ENCODE data around the gene PWP2. TPM values are rescaled to one million over a fixed set of nuclear protein-coding genes. Genes with fewer than 3 reads are reported as not detected.
A peak's percentile ranks its signal among the peaks of the same experiment; 100 is the strongest.

PWP2 gene
- total RNA-seq, 1 donor from 2014 or later, result 20.4 TPM

GRCh38 chr21:44082648-44083440, 24.4 kb upstream of the PWP2 start:
- Histone ChIP-seq H3K27me3 (no peaks in the 10 kb centered on the region), H3K36me3 (peaks cover 0 to 78% of the 10 kb centered on the region in 2 donors), H3K4me1 (peaks cover 10% of the 10 kb centered on the region), H3K4me3 (no peak overlapping the region), H3K9me3 (no peaks in the 10 kb centered on the region), H3K27ac (peak overlapping the region; percentile 23)
- intact Hi-C loops (cut with DNase I), result no loop called here
- TF ChIP-seq CTCF (IDR thresholded peaks at IDR 0.05) (no peak), POLR2A (IDR thresholded peaks at IDR 0.05) (no peak), POLR2AphosphoS5 (IDR thresholded peaks at IDR 0.05; ENCODE audit: insufficient read depth in 1 of 2, low read depth in 1 of 2) (no peak)
- DNase-seq (ENCODE audit: extremely low spot score in 2 of 2), result no peak

GRCh38 chr21:44083631-44084291, 23.4 kb upstream of the PWP2 start:
- Histone ChIP-seq H3K9me3 (no peaks in the 10 kb centered on the region), H3K4me3 (no peak overlapping the region), H3K27me3 (no peaks in the 10 kb centered on the region), H3K27ac (peak overlapping the region; percentile 23), H3K4me1 (peaks cover 10% of the 10 kb centered on the region), H3K36me3 (peaks cover 0 to 84% of the 10 kb centered on the region in 2 donors)
- TF ChIP-seq CTCF (IDR thresholded peaks at IDR 0.05) (no peak), POLR2A (IDR thresholded peaks at IDR 0.05) (no peak), POLR2AphosphoS5 (IDR thresholded peaks at IDR 0.05; ENCODE audit: insufficient read depth in 1 of 2, low read depth in 1 of 2) (no peak)
- no peak for DNase-seq (ENCODE audit: extremely low spot score in 2 of 2)
- intact Hi-C loops (cut with DNase I), result no loop called here

GRCh38 chr21:44084496-44085241, 22.5 kb upstream of the PWP2 start:
- Histone ChIP-seq H3K4me1 (peaks cover 10% of the 10 kb centered on the region), H3K4me3 (no peak overlapping the region), H3K27ac (peak overlapping the region; percentile 23), H3K36me3 (peaks cover 0 to 81% of the 10 kb centered on the region in 2 donors), H3K27me3 (no peaks in the 10 kb centered on the region), H3K9me3 (no peaks in the 10 kb centered on the region)
- TF ChIP-seq POLR2AphosphoS5 (IDR thresholded peaks at IDR 0.05; ENCODE audit: insufficient read depth in 1 of 2, low read depth in 1 of 2) (no peak), CTCF (IDR thresholded peaks at IDR 0.05) (no peak), POLR2A (IDR thresholded peaks at IDR 0.05) (no peak)
- intact Hi-C loops (cut with DNase I), result no loop called here
- no peak for DNase-seq (ENCODE audit: extremely low spot score in 2 of 2)

- TF ChIP-seq POLR2A (IDR thresholded peaks at IDR 0.05) (no peak), POLR2AphosphoS5 (IDR thresholded peaks at IDR 0.05; ENCODE audit: insufficient read depth in 1 of 2, low read depth in 1 of 2) (no peak), CTCF (IDR thresholded peaks at IDR 0.05) (no peak)
- Histone ChIP-seq H3K4me3 (no peak overlapping the region), H3K9me3 (no peaks in the 10 kb centered on the region), H3K27me3 (no peaks in the 10 kb centered on the region), H3K36me3 (peaks cover 0 to 77% of the 10 kb centered on the region in 2 donors), H3K4me1 (peaks cover 10% of the 10 kb centered on the region), H3K27ac (peak overlapping the region; percentile 23)
- no peak for DNase-seq (ENCODE audit: extremely low spot score in 2 of 2)
- intact Hi-C loops (cut with DNase I), result no loop called here
These were observed 21.5 kb upstream of the PWP2 start for GRCh38 chr21:44085491-44086321.
